ENCODE data around the gene OR1B1. TPM values are rescaled to one million over a fixed set of nuclear protein-coding genes. Genes with fewer than 3 reads are reported as not detected.

OR1B1 gene
- total RNA-seq, result not detected

DNA sequence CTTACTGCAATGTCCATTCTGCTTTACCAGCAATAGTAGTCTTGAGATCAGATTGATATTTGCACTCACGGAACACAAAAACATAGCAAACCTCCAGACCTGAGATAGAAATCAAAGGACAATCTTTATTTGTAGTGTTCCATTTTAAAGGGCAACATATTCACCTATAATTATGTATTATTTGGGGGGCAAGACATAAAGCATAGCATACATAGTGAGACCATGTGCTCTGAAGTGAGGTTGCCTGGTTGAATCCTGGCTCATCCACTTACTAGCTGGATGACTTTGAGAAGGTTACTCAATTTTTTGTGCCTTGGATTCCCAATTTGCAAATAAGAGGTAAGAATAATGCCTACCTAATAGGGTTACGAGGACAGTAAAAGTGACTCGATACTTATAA is at the start of gene OR1B1:
TSS of gene OR1B1 (minus strand) at position 101 of the 400 bp plus-strand sequence.
- Histone ChIP-seq H3K27ac (no peak within 1 kb of the TSS), H3K9me3 (no peaks in the 10 kb centered on the region), H3K9ac (ENCODE audit: low read depth in 2 of 2, low read length in 2 of 2) (no peak within 1 kb of the TSS), H3K4me1 (no peaks in the 10 kb centered on the region), H3K36me3 (no peaks in the 10 kb centered on the region), H3K27me3 (no peaks in the 10 kb centered on the region), H3K4me3 (no peak within 1 kb of the TSS)
- intact Hi-C loops (cut with DNase I), result no loop called here
- TF ChIP-seq CTCF (IDR thresholded peaks at IDR 0.05), result no peak
- DNase-seq, result no peak

DNA sequence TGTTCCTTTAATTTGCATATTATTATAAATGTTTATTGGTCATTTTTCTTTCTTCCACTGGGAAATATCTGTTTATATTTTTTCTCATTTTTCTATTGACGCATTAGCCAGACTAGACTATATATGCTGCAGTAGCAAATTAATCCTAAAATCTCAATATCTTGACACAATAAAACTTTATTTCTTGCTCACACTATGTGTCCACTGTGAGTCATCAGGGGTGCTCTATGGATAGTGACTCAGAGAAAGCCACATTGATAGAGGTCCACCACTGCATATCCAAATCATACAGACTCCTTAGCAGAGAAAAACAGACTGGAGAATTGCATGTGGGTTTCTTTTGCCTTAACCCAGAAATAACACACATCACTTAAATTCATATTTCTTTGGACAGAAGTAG is 38.3 kb upstream of the OR1B1 start:
- H3K9ac ChIP-seq (ENCODE audit: low read depth in 2 of 2, low read length in 2 of 2), result no peak overlapping the region
- H3K4me1 ChIP-seq, result no peaks in the 10 kb centered on the region
- DNase-seq, result no peak
- intact Hi-C loops (cut with DNase I), result no loop called here
- H3K27me3 ChIP-seq, result no peaks in the 10 kb centered on the region
- no peaks in the 10 kb centered on the region for H3K9me3 ChIP-seq
- no peak overlapping the region for H3K4me3 ChIP-seq
- TF ChIP-seq CTCF (IDR thresholded peaks at IDR 0.05), result no peak
- H3K27ac ChIP-seq, result no peak overlapping the region
- no peaks in the 10 kb centered on the region for H3K36me3 ChIP-seq

DNA sequence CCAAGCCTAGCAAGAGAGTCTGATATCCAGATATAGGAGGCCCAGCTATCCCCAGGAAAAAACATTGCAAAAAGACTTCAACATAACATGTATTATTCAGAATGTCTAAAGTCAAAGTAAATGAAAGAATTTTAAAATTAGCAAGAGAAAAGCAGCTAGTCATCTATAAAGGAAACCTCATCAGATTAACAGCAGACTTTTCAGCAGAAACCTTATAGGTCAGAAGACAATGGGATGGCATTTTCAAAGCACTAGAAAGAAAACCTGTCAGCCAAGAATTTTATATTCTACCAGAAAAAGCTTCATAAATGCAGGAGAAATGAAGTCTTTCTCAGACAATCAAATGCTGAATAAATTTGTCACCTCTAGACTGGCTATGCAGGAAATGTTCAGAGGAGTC is 27.4 kb upstream of the OR1B1 start:
- Histone ChIP-seq H3K4me1 (no peaks in the 10 kb centered on the region), H3K9me3 (no peaks in the 10 kb centered on the region), H3K36me3 (no peaks in the 10 kb centered on the region), H3K27me3 (no peaks in the 10 kb centered on the region), H3K27ac (no peak overlapping the region), H3K9ac (ENCODE audit: low read depth in 2 of 2, low read length in 2 of 2) (no peak overlapping the region), H3K4me3 (no peak overlapping the region)
- DNase-seq, result no peak
- TF ChIP-seq CTCF (IDR thresholded peaks at IDR 0.05), result no peak
- intact Hi-C loops (cut with DNase I), result no loop called here

GRCh38 chr9:122672481-122672880 is 15.1 kb upstream of the OR1B1 start:
- H3K4me3 ChIP-seq, result no peak overlapping the region
- no peak overlapping the region for H3K27ac ChIP-seq
- TF ChIP-seq CTCF (IDR thresholded peaks at IDR 0.05), result no peak
- no peaks in the 10 kb centered on the region for H3K4me1 ChIP-seq
- no peaks in the 10 kb centered on the region for H3K36me3 ChIP-seq
- no peaks in the 10 kb centered on the region for H3K9me3 ChIP-seq
- no peak overlapping the region for H3K9ac ChIP-seq (ENCODE audit: low read depth in 2 of 2, low read length in 2 of 2)
- no peak for DNase-seq
- intact Hi-C loops (cut with DNase I), result no loop called here
- no peaks in the 10 kb centered on the region for H3K27me3 ChIP-seq

DNA sequence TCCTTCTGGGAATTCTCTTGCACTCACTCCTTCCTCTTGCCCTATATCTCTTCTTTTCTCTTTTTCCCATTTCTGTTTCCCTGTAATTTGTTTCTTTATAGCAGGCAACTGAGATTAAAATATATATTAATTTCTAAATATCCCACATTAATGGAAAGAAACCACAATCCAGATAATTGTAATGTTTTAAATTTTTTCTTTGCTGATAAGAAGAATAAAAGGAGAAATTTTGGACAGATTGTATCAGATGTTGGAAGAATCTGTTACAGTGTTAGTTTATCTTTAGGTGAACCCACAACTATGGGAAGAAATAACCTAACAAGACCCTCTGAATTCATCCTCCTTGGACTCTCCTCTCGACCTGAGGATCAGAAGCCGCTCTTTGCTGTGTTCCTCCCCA is 4.0 kb upstream of the OR1B1 start, which contains the start of gene OR1L1:
TSS of gene OR1L1 (plus strand) at position 301 of the 400 bp plus-strand sequence. CDS start at position 301, 0 bp downstream.
- Histone ChIP-seq H3K4me3 (no peak within 1 kb of the TSS), H3K9me3 (no peaks in the 10 kb centered on the region), H3K27me3 (no peaks in the 10 kb centered on the region), H3K36me3 (no peaks in the 10 kb centered on the region), H3K4me1 (no peaks in the 10 kb centered on the region), H3K9ac (ENCODE audit: low read depth in 2 of 2, low read length in 2 of 2) (no peak within 1 kb of the TSS), H3K27ac (no peak within 1 kb of the TSS)
- intact Hi-C loops (cut with DNase I), result no loop called here
- no peak for DNase-seq
- no peak for TF ChIP-seq CTCF (IDR thresholded peaks at IDR 0.05)

DNA sequence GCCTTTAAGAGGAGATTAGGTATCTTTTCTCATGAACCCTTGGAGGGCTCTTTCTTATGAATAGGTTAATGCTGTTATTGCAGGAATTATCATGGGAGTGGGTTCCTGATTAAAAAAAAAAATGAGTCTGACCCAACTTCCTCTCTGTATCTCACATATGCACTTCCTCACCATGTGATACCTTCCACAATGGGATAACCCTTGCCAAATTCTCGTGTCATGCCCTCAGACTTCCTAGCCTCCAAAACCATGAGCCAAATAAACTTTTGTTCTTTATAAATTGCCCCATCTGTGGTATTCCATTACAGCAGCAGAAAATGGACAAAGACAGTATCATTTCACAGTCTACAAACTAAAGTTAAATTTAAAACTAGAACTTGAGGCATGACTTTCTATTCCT is 1.0 kb downstream of the OR1B1 start:
- H3K9ac ChIP-seq (ENCODE audit: low read depth in 2 of 2, low read length in 2 of 2), result no peak overlapping the region
- intact Hi-C loops (cut with DNase I), result no loop called here
- no peaks in the 10 kb centered on the region for H3K4me1 ChIP-seq
- no peaks in the 10 kb centered on the region for H3K9me3 ChIP-seq
- TF ChIP-seq CTCF (IDR thresholded peaks at IDR 0.05), result no peak
- no peaks in the 10 kb centered on the region for H3K36me3 ChIP-seq
- H3K4me3 ChIP-seq, result no peak overlapping the region
- H3K27ac ChIP-seq, result no peak overlapping the region
- H3K27me3 ChIP-seq, result no peaks in the 10 kb centered on the region
- DNase-seq, result no peak
